SK-N-SH (cell line): Measurements from ENCODE around the gene SIRPB1. TPM values are rescaled to one million over a fixed set of nuclear protein-coding genes. Genes with fewer than 3 reads are reported as not detected.

Experiments
- CTCF ChIA-PET: fragments of 300-600, 350-600 bp; formaldehyde crosslinking; extraction: SDS; loops from one replicate; lab custom pipeline; 2021; lab: Yijun Ruan, JAX
- POLR2A ChIA-PET: fragments of 350-600 bp; sonication (Branson Sonifier 250); formaldehyde crosslinking; extraction: SDS; loops from one replicate; lab custom pipeline; 2020; ENCODE audit warnings: antibody characterized with exemption, inconsistent platforms; lab: Yijun Ruan, JAX
- DNase-seq: peaks from one replicate; pipeline ENCODE4 v3.0.0; 2012
- H2AFZ ChIP-seq: fragments of 200-600 bp; sonication (generic); 2 replicates; pipeline ENCODE4 v1.8.1; 2016; ENCODE audit warnings: antibody characterized with exemption, mild to moderate bottlenecking, low read depth
- H3F3A ChIP-seq: fragments of 200-600 bp; sonication (generic); replicated peaks from 2 replicates; pipeline ENCODE3; 2016; ENCODE audit warnings: antibody characterized with exemption, mild to moderate bottlenecking; ENCODE audit not compliant: insufficient read depth
- H3K27ac ChIP-seq, 2 experiments: fragments of 200-500 bp in 1 of 2; fragments of 200-600 bp in 1 of 2; sonication (Bioruptor generic) in 1 of 2; sonication (generic), shearing (Covaris generic) in 1 of 2; 2 replicates each; pipeline versions ENCODE4 v1.5.1 to v1.6.1; 2014 to 2016; ENCODE audit warnings: low read depth in 2 of 2, inconsistent platforms in 1 of 2, low read length in 1 of 2, mild to moderate bottlenecking in 1 of 2, mixed read lengths in 1 of 2
- H3K27me3 ChIP-seq: fragments of 200-600 bp; sonication (generic), shearing (Covaris generic); 2 replicates; pipeline ENCODE4 v1.6.1; 2016; ENCODE audit warnings: mixed run types; ENCODE audit not compliant: insufficient read depth
- H3K36me3 ChIP-seq, 2 experiments: fragments of 200-500 bp in 1 of 2; fragments of 200-600 bp in 1 of 2; sonication (Bioruptor generic) in 1 of 2; sonication (generic) in 1 of 2; replicated peaks in 1 of 2; 2 replicates each; pipeline versions ENCODE3 to v1.5.1; 2014 to 2016; ENCODE audit warnings: low read length in 1 of 2, mild to moderate bottlenecking in 1 of 2; ENCODE audit not compliant: insufficient read depth in 2 of 2, control insufficient read depth in 1 of 2
- H3K4me1 ChIP-seq, 2 experiments: fragments of 200-500 bp in 1 of 2; fragments of 200-600 bp in 1 of 2; sonication (Bioruptor generic) in 1 of 2; sonication (generic), shearing (Covaris generic) in 1 of 2; 2 replicates each; pipeline versions ENCODE4 v1.5.1 to v1.6.1; 2014 to 2016; ENCODE audit warnings: low read depth in 1 of 2, low read length in 1 of 2, mixed run types in 1 of 2; ENCODE audit not compliant: insufficient read depth in 2 of 2, control insufficient read depth in 1 of 2
- H3K4me2 ChIP-seq: fragments of 200-600 bp; sonication (generic), shearing (Covaris generic); 2 replicates; pipeline ENCODE4 v1.6.1; 2017; ENCODE audit warnings: mixed run types
- H3K4me3 ChIP-seq, 2 experiments: fragments of 200-500 bp in 1 of 2; fragments of 200-600 bp in 1 of 2; sonication (Bioruptor generic) in 1 of 2; sonication (generic), shearing (Covaris generic) in 1 of 2; 2 replicates each; pipeline versions ENCODE4 v1.5.1 to v1.8.1; 2014 to 2016; ENCODE audit warnings: low read depth in 2 of 2, inconsistent platforms in 1 of 2, low read length in 1 of 2, mild to moderate bottlenecking in 1 of 2, mixed read lengths in 1 of 2, moderate library complexity in 1 of 2
- H3K79me2 ChIP-seq: fragments of 200-600 bp; sonication (generic); 2 replicates; pipeline ENCODE4 v1.8.1; 2017; ENCODE audit warnings: mild to moderate bottlenecking; ENCODE audit not compliant: insufficient read depth
- H3K9ac ChIP-seq: fragments of 200-600 bp; sonication (generic); 2 replicates; pipeline ENCODE4 v1.6.1; 2017; ENCODE audit warnings: mixed run types
- H3K9me2 ChIP-seq: fragments of 200-600 bp; sonication (generic); 2 replicates; pipeline ENCODE4 v1.6.1; 2017; ENCODE audit warnings: mixed run types
- H3K9me3 ChIP-seq: fragments of 200-600 bp; sonication (generic); 2 replicates; pipeline ENCODE4 v1.6.1; 2017; ENCODE audit warnings: mixed run types, mild to moderate bottlenecking, moderate library complexity
- H4K20me1 ChIP-seq: fragments of 200-600 bp; sonication (generic); 2 replicates; pipeline ENCODE4 v1.6.1; 2017; ENCODE audit warnings: mild to moderate bottlenecking, mixed run types; ENCODE audit not compliant: insufficient read depth
- ELF1 ChIP-seq: IDR thresholded peaks from 2 replicates; pipeline ENCODE4 v1.4.0; 2012
- EP300 ChIP-seq, 2 experiments: IDR thresholded peaks; 2 replicates each; pipeline versions ENCODE4 v1.4.0 to v1.6.1; 2012; ENCODE audit warnings: borderline replicate concordance in 1 of 2, low read depth in 1 of 2, low read length in 1 of 2
- EZH2phosphoT487 ChIP-seq: fragments of 200-600 bp; sonication (generic); IDR thresholded peaks from 2 replicates; pipeline ENCODE4 v1.6.1; 2017; ENCODE audit warnings: low read depth, mixed run types, mild to moderate bottlenecking, antibody characterized with exemption, moderate library complexity, borderline replicate concordance
- FOSL2 ChIP-seq: IDR thresholded peaks from 2 replicates; pipeline ENCODE4 v1.4.0; 2012; ENCODE audit warnings: low read depth, mild to moderate bottlenecking, moderate library complexity, borderline replicate concordance
- FOXM1 ChIP-seq: IDR thresholded peaks from 2 replicates; pipeline ENCODE4 v1.4.0; 2012; ENCODE audit warnings: low read depth, mild to moderate bottlenecking
- GABPA ChIP-seq: IDR thresholded peaks from 2 replicates; pipeline ENCODE4 v1.4.0; 2012; ENCODE audit warnings: low read depth, mild to moderate bottlenecking
- JUND ChIP-seq: IDR thresholded peaks from 2 replicates; pipeline ENCODE4 v1.4.0; 2012
- MEF2A ChIP-seq: IDR thresholded peaks from 2 replicates; pipeline ENCODE4 v1.4.0; 2012; ENCODE audit warnings: low read depth, borderline replicate concordance
- RCOR1 ChIP-seq: fragments of 150-350 bp; IDR thresholded peaks from 2 replicates; pipeline ENCODE4 v1.6.1; 2017; ENCODE audit warnings: antibody characterized with exemption, low read length
- TCF12 ChIP-seq: IDR thresholded peaks from 2 replicates; pipeline ENCODE4 v1.4.0; 2012
- USF1 ChIP-seq: IDR thresholded peaks from 2 replicates; pipeline ENCODE4 v1.4.0; 2012; ENCODE audit warnings: low read depth, borderline replicate concordance
- ZBTB33 ChIP-seq: IDR thresholded peaks from 2 replicates; pipeline ENCODE4 v1.4.0; 2012; ENCODE audit warnings: low read depth, borderline replicate concordance
- WGBS: methylation state at CpG from one replicate; pipeline ENCODE4 v1.1.6; 2017; ENCODE audit warnings: low lambda C conversion rate; 5-methylcytosine and 5-hydroxymethylcytosine counted together
- polyA plus RNA-seq, 3 experiments: library from polyadenylated mRNA; depleted of rRNA; stranded (reverse); fragments of >200 nt; gene quantifications; 2 replicates each; pipeline ENCODE4 v1.2.3, GENCODE V29; 2012

SIRPB1 gene
- polyA plus RNA-seq, 1 of the 3 experiments (the other 2 are of a cell fraction): 0.53 TPM

- no peak overlapping the region for H2AFZ ChIP-seq
- no peaks in the 10 kb centered on the region for H4K20me1 ChIP-seq
- TF ChIP-seq ELF1 (no peak), GABPA (no peak), FOSL2 (no peak), EP300 (IDR thresholded peaks at IDR 0.05; ENCODE audit: borderline replicate concordance in 1 of 2, low read depth in 1 of 2, low read length in 1 of 2) (no peak), JUND (no peak)
- H3K27ac ChIP-seq: no peak overlapping the region
- H3K4me1 ChIP-seq: no peaks in the 10 kb centered on the region
- H3F3A ChIP-seq: no peaks in the 10 kb centered on the region
- no peaks in the 10 kb centered on the region for H3K36me3 ChIP-seq
- CTCF ChIA-PET: no interaction called here
- no peaks in the 10 kb centered on the region for H3K79me2 ChIP-seq
- no peak overlapping the region for H3K4me2 ChIP-seq
- POLR2A ChIA-PET: no interaction called here
- DNase-seq: no peak
- 7% methylated on average over 1 of the region's 1 CpG for WGBS
- H3K9me2 ChIP-seq: no peaks in the 10 kb centered on the region
- H3K27me3 ChIP-seq: no peaks in the 10 kb centered on the region
- no peaks in the 10 kb centered on the region for H3K9me3 ChIP-seq
- H3K4me3 ChIP-seq: no peak overlapping the region
- H3K9ac ChIP-seq: no peak overlapping the region
Observed at GRCh38 chr20:1667502-1668085, 47.8 kb upstream of the SIRPB1 start.

GRCh38 chr20:1666802-1667201 lies 47.0 kb upstream of the SIRPB1 start:
- Histone ChIP-seq H3K4me2 (no peak overlapping the region), H3K79me2 (no peaks in the 10 kb centered on the region), H3K9me3 (no peaks in the 10 kb centered on the region), H3K36me3 (no peaks in the 10 kb centered on the region), H2AFZ (no peak overlapping the region), H3K27me3 (no peaks in the 10 kb centered on the region), H3K9ac (no peak overlapping the region), H4K20me1 (no peaks in the 10 kb centered on the region), H3K4me1 (no peaks in the 10 kb centered on the region), H3K4me3 (no peak overlapping the region), H3K27ac (no peak overlapping the region), H3K9me2 (no peaks in the 10 kb centered on the region), H3F3A (no peaks in the 10 kb centered on the region)
- ChIA-PET POLR2A (interaction anchor here (0.6 to 0.7 kb wide), 2 partner anchors 20 to 129 kb away, joined by 4 to 5 read pairs; no protein-coding TSS in a partner anchor), CTCF (no interaction called here)
- no peak for DNase-seq
- whole genome bisulfite sequencing: 58% methylated on average over 5 of the region's 5 CpGs
- TF ChIP-seq EZH2phosphoT487 (no peak), RCOR1 (no peak), MEF2A (no peak), USF1 (no peak), FOXM1 (no peak), GABPA (no peak), ZBTB33 (no peak), TCF12 (no peak), EP300 (IDR thresholded peaks at IDR 0.05; ENCODE audit: borderline replicate concordance in 1 of 2, low read depth in 1 of 2, low read length in 1 of 2) (no peak)
